OCI-LY7 (cell line): ENCODE data around the gene NCKAP1. TPM values are rescaled to one million over a fixed set of nuclear protein-coding genes. Genes with fewer than 3 reads are reported as not detected.

ENCODE experiments used
- BruUV-seq: library from RNA; stranded (reverse); fragments of 400-500 nt; replicated peaks from 2 replicates; lab custom pipeline; 2021; lab: Mats Ljungman, UMichigan
- CTCF ChIA-PET: fragments of 300-600 bp; sonication (Branson Sonifier 250); formaldehyde crosslinking; loops from one replicate; lab custom pipeline; 2022; ENCODE audit warnings: antibody characterized with exemption; ENCODE audit not compliant: unreplicated experiment; lab: Charles Lee
- POLR2A ChIA-PET: fragments of 300-600 bp; sonication (Branson Sonifier 250); formaldehyde crosslinking; loops from one replicate; lab custom pipeline; 2022; ENCODE audit warnings: antibody characterized with exemption; lab: Charles Lee
- DNase-seq: peaks from one replicate; pipeline ENCODE4 v3.0.0-alpha.2; 2015; ENCODE audit warnings: low spot score
- H2AFZ ChIP-seq: fragments of 200-600 bp; sonication (generic), shearing (Covaris generic); 2 replicates; pipeline ENCODE4 v1.6.1; 2014; ENCODE audit warnings: mild to moderate bottlenecking, antibody characterized with exemption, low read length, moderate library complexity
- H3K27ac ChIP-seq: fragments of 200-600 bp; sonication (generic); 2 replicates; pipeline ENCODE4 v1.5.1; 2014; ENCODE audit warnings: mixed run types, low read depth, mild to moderate bottlenecking, moderate library complexity, low read length, inconsistent platforms; ENCODE audit not compliant: poor library complexity, severe bottlenecking
- H3K36me3 ChIP-seq: fragments of 200-600 bp; sonication (generic); 2 replicates; pipeline ENCODE4 v1.6.1; 2014; ENCODE audit warnings: mild to moderate bottlenecking, antibody characterized with exemption, low read length, moderate library complexity, mixed read lengths; ENCODE audit not compliant: insufficient read depth
- H3K4me1 ChIP-seq: fragments of 200-600 bp; sonication (generic); 2 replicates; pipeline ENCODE4 v1.5.1; 2014; ENCODE audit warnings: mild to moderate bottlenecking, low read length; ENCODE audit not compliant: insufficient read depth, poor library complexity, severe bottlenecking
- H3K4me2 ChIP-seq: fragments of 200-600 bp; sonication (generic); 2 replicates; pipeline ENCODE4 v1.6.1; 2014; ENCODE audit warnings: mild to moderate bottlenecking, low read length
- H3K4me3 ChIP-seq: fragments of 200-600 bp; sonication (generic); 2 replicates; pipeline ENCODE4 v1.5.1; 2014; ENCODE audit warnings: mild to moderate bottlenecking, low read depth, low read length; ENCODE audit not compliant: poor library complexity, severe bottlenecking
- H3K79me2 ChIP-seq: fragments of 200-600 bp; sonication (generic); 2 replicates; pipeline ENCODE4 v1.6.1; 2016; ENCODE audit warnings: low read depth, mild to moderate bottlenecking, low read length, moderate library complexity, mixed read lengths; ENCODE audit not compliant: insufficient read depth
- H3K9me2 ChIP-seq: fragments of 200-600 bp; sonication (generic); 2 replicates; pipeline ENCODE4 v1.6.1; 2016; ENCODE audit warnings: mild to moderate bottlenecking, low read length, mixed read lengths; ENCODE audit not compliant: insufficient read depth
- H3K9me3 ChIP-seq: fragments of 200-600 bp; sonication (generic); 2 replicates; pipeline ENCODE4 v1.6.1; 2014; ENCODE audit warnings: mild to moderate bottlenecking, mixed run types, low read length, mixed read lengths
- H4K20me1 ChIP-seq: fragments of 200-600 bp; sonication (generic); 2 replicates; pipeline ENCODE4 v1.6.1; 2014; ENCODE audit warnings: mild to moderate bottlenecking, antibody characterized with exemption, low read length, moderate library complexity, mixed read lengths; ENCODE audit not compliant: insufficient read depth
- EZH2phosphoT487 ChIP-seq: fragments of 200-600 bp; sonication (generic); IDR thresholded peaks from 2 replicates; pipeline ENCODE4 v1.6.1; 2018; ENCODE audit warnings: low read depth, borderline replicate concordance, mild to moderate bottlenecking, mixed run types, antibody characterized with exemption, low read length, moderate library complexity, mixed read lengths
- intact Hi-C: fragments of 100-400 bp; cut with micrococcal nuclease; formaldehyde crosslinking; loops from one replicate; pipeline ENCODE4 v1.10.0; 2022; ENCODE audit not compliant: unreplicated experiment
- total RNA-seq, 2 experiments: library from RNA; depleted of rRNA in 1 of 2; stranded (reverse); fragments of >200 nt in 1 of 2; shearing (Covaris generic) in 1 of 2; gene quantifications; 2 replicates each; pipeline ENCODE4 v1.2.3, GENCODE V29; 2014 to 2022
- TF ChIP-seq, protein P1 (sequence below): fragments of 200-600 bp; sonication (generic); conservative IDR thresholded peaks from 2 replicates; pipeline ENCODE4 v1.5.1; 2014; ENCODE audit warnings: mild to moderate bottlenecking, antibody characterized with exemption, low read length, moderate library complexity, mixed read lengths

Gene NCKAP1
- total RNA-seq, 2 experiments from 2014 or later, result 0.06 to 0.55 TPM

DNA sequence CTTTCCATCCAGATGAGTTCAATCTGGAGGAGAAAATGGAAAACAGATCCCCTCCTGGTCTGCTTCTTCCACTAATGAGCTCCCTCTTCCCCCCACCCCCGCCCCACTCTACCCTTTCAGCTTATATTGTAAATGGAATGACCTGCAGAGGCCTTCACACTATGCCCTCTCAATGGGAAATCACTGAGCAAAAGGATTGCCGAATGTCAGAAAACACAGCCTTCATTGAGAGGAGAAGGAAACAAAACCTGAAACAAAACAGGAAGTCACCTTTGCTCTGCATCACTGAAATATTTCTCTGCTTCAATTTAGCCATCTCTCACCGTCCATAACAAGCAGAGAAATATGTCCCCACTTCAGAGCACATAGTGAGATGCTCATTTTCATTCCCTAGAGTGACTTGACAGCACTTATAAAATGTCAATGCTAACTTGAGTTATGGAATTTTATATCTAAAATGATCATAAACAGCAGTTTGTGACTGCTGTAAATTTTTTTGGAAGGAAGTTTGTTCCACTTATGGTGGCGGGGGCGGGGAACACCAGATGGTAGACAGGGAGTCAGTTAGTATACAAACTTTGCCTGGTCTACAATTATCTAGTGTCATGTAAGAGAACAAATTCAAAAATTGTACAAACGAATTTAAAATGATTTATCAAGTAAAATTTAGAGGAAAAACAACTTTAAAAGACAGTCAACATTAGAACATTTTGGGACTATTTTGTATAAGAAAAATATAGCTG lies 170.0 kb downstream of the NCKAP1 start:
- no peaks in the 10 kb centered on the region for H3K9me2 ChIP-seq
- H3K9me3 ChIP-seq, result no peaks in the 10 kb centered on the region
- intact Hi-C loops, result no loop called here
- no TSS peak for BruUV-seq
- H3K27ac ChIP-seq, result peak overlapping the region; percentile 41
- H3K4me2 ChIP-seq, result peak overlapping the region; percentile 70
- peaks cover 21% of the 10 kb centered on the region for H3K4me1 ChIP-seq
- H3K4me3 ChIP-seq, result peak overlapping the region; percentile 42
- ChIA-PET POLR2A (interaction anchor here (0.6 to 2.1 kb wide), 12 partner anchors 10 to 1566 kb away, joined by 3 to 5 read pairs (median 3); no protein-coding TSS in a partner anchor), CTCF (no interaction called here)
- no peak for TF ChIP-seq EZH2phosphoT487
- TF ChIP-seq, protein P1, sequence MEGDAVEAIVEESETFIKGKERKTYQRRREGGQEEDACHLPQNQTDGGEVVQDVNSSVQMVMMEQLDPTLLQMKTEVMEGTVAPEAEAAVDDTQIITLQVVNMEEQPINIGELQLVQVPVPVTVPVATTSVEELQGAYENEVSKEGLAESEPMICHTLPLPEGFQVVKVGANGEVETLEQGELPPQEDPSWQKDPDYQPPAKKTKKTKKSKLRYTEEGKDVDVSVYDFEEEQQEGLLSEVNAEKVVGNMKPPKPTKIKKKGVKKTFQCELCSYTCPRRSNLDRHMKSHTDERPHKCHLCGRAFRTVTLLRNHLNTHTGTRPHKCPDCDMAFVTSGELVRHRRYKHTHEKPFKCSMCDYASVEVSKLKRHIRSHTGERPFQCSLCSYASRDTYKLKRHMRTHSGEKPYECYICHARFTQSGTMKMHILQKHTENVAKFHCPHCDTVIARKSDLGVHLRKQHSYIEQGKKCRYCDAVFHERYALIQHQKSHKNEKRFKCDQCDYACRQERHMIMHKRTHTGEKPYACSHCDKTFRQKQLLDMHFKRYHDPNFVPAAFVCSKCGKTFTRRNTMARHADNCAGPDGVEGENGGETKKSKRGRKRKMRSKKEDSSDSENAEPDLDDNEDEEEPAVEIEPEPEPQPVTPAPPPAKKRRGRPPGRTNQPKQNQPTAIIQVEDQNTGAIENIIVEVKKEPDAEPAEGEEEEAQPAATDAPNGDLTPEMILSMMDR, result no peak
- DNase-seq, result peak; percentile 60
- H2AFZ ChIP-seq, result peak overlapping the region; percentile 99
- no peaks in the 10 kb centered on the region for H4K20me1 ChIP-seq
- no peaks in the 10 kb centered on the region for H3K79me2 ChIP-seq
- H3K36me3 ChIP-seq, result no peaks in the 10 kb centered on the region

DNA sequence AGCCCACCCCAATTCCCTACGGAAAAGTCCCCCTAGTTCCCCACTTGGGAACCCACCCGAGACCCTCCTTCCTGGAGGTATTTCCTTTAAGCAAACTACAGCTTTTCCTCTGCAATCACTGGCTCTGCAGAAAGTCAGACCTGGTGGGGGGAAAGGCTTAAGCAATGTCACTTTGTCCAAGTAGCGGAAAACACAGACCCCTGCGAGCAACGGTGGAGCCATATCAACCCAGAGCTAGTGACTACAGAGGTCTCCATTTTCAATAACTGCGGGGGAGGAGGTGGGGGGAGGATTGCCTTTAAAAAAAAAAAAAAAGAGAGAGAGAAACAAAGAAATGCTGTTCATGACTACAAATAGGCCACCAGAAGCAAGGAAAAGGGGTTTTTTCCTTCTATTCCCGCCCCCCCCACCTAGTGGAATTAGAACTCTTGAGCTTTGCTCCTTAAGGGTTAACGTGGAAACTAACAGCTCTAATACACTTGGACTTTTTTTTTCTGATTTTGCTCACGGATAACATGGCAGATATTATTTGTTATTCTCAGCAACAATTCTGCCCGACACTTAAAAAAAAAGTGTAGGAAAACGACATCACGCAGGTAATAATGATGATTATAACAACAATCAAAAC lies 170.7 kb downstream of the NCKAP1 start:
- POLR2A ChIA-PET, result interaction anchor here (0.6 to 2.1 kb wide), 10 partner anchors 9 to 1565 kb away, joined by 3 to 9 read pairs (median 3); no protein-coding TSS in a partner anchor
- Histone ChIP-seq H2AFZ (peak overlapping the region; percentile 99), H3K36me3 (no peaks in the 10 kb centered on the region), H3K9me3 (no peaks in the 10 kb centered on the region), H3K4me1 (peaks cover 22% of the 10 kb centered on the region), H3K27ac (peak overlapping the region; percentile 41), H3K79me2 (no peaks in the 10 kb centered on the region), H3K9me2 (no peaks in the 10 kb centered on the region), H4K20me1 (no peaks in the 10 kb centered on the region), H3K4me2 (peak overlapping the region; percentile 70), H3K4me3 (peak overlapping the region; percentile 42)
- TF ChIP-seq, protein P1, result no peak
- no peak for TF ChIP-seq EZH2phosphoT487
- intact Hi-C loops, result no loop called here
- no peak for DNase-seq
- no TSS peak for BruUV-seq
- CTCF ChIA-PET, result no interaction called here
